ENCODE data around the gene ERC2.

Gene ERC2

DNA sequence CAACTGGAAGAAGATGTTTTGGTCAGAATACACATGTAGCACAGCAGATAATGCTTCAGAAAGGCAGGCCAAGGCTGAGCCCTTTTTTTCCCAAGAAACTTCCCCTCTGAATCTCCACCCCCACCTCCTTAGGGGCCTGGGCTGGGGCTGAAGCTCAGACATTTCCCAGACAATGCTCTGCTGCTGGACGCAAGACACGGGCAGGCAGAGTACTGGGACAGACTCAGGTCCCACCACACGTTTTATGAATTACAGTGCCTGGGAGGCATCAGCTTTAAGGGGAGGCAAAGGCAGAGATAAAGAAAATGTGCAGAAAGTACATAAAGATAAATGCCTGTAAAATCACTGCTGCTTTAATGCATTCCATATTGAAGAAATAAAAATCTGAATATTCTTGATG lies 479.4 kb downstream of the ERC2 start:
- H3K27me3 Mint-ChIP-seq = no peaks in the 10 kb centered on the region
- DNase-seq (no peak), ATAC-seq (no peak)
- H3K4me3 Mint-ChIP-seq = no peak overlapping the region
- H3K9me3 Mint-ChIP-seq = no peaks in the 10 kb centered on the region
- H3K36me3 Mint-ChIP-seq (ENCODE audit: low read depth) = no peaks in the 10 kb centered on the region
- H3K4me1 Mint-ChIP-seq = no peaks in the 10 kb centered on the region
- H3K27ac Mint-ChIP-seq = no peak overlapping the region

- Mint-ChIP-seq H3K27me3 (no peaks in the 10 kb centered on the region), H3K9me3 (no peaks in the 10 kb centered on the region), H3K4me1 (no peaks in the 10 kb centered on the region), H3K36me3 (ENCODE audit: low read depth) (no peaks in the 10 kb centered on the region), H3K27ac (no peak overlapping the region), H3K4me3 (no peak overlapping the region)
- ATAC-seq (no peak), DNase-seq (no peak)
Observed at GRCh38 chr3:55984626-55985025, 483.6 kb downstream of the ERC2 start.

DNA sequence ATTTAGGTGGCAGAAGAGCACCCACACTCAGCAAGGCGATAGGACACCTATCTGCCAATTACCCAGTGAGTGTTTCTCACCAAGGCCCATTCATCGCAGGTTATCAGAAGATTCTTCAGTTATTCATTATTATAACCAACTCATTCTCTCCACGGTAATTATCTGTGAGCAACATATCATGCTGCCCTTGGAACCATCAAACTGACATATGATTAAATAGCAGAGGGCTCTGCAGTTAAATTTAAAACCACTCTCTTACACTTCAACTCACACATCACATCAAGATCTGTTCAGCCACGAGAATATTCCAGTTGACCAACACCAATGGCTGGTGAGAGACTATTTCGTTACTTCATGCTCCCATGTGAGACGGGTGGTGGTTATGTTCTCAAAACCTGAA lies 489.3 kb downstream of the ERC2 start:
- H3K27ac Mint-ChIP-seq = no peak overlapping the region
- no peaks in the 10 kb centered on the region for H3K4me1 Mint-ChIP-seq
- DNase-seq (no peak), ATAC-seq (no peak)
- H3K9me3 Mint-ChIP-seq = peaks cover 4% of the 10 kb centered on the region
- no peak overlapping the region for H3K4me3 Mint-ChIP-seq
- H3K36me3 Mint-ChIP-seq (ENCODE audit: low read depth) = no peaks in the 10 kb centered on the region
- H3K27me3 Mint-ChIP-seq = no peaks in the 10 kb centered on the region

DNA sequence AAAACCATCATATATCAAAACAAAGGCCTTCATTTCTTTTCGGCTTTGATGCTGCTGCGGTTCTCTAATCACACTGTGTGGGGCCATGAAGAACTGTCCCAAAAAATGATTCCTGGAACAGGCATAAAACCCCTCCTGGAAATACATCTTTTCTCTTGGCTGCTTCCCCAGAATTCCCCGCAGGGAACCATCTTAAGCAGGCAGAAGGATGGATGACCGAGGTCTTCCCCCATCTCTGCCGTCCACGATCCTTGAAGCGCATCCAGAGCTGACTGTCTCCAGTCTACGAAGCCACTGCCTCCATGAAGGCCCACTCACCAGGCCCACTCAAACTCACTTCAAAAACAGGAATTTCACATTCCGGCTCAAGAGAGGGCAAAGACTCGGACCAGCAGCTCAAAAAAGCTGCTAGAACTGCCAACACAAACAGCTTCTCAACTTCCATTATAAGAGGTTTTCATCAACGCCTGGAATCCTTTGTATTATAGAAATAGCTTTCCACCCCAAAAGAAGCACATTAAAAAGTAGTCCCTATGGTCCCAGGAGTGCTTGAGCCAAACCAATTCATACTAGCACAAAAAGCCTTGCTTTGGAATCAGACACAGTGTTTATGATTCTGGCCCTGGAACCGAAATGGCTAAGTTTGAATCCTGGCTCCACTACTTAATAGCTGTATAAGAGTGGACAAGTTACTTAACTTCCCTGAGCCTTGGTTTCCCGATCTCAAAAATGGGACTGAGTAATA lies 493.7 kb downstream of the ERC2 start:
- H3K4me1 Mint-ChIP-seq = no peaks in the 10 kb centered on the region
- peaks cover 1% of the 10 kb centered on the region for H3K27me3 Mint-ChIP-seq
- no peaks in the 10 kb centered on the region for H3K36me3 Mint-ChIP-seq (ENCODE audit: low read depth)
- no peak overlapping the region for H3K27ac Mint-ChIP-seq
- DNase-seq = no peak
- H3K9me3 Mint-ChIP-seq = peaks cover 9% of the 10 kb centered on the region
- no peak for ATAC-seq
- H3K4me3 Mint-ChIP-seq = no peak overlapping the region

- peaks cover 6% of the 10 kb centered on the region for H3K4me1 Mint-ChIP-seq
- H3K27me3 Mint-ChIP-seq = peaks cover 1% of the 10 kb centered on the region
- H3K9me3 Mint-ChIP-seq = peaks cover 10% of the 10 kb centered on the region
- no peaks in the 10 kb centered on the region for H3K36me3 Mint-ChIP-seq (ENCODE audit: low read depth)
- no peak for DNase-seq
- H3K4me3 Mint-ChIP-seq = no peak overlapping the region
- no peak overlapping the region for H3K27ac Mint-ChIP-seq
- ATAC-seq = no peak
Observed at GRCh38 chr3:55969634-55970033, 498.6 kb downstream of the ERC2 start.

- Mint-ChIP-seq H3K27me3 (peaks cover 1% of the 10 kb centered on the region), H3K4me1 (peaks cover 6% of the 10 kb centered on the region), H3K4me3 (no peak overlapping the region), H3K9me3 (peaks cover 10% of the 10 kb centered on the region), H3K36me3 (ENCODE audit: low read depth) (no peaks in the 10 kb centered on the region), H3K27ac (no peak overlapping the region)
- ATAC-seq (no peak), DNase-seq (no peak)
Observed at GRCh38 chr3:55968331-55968730, 499.9 kb downstream of the ERC2 start.

GRCh38 chr3:55966566-55966965 lies 501.7 kb downstream of the ERC2 start:
- Mint-ChIP-seq H3K27ac (no peak overlapping the region), H3K9me3 (peaks cover 5% of the 10 kb centered on the region), H3K4me1 (peaks cover 6% of the 10 kb centered on the region), H3K4me3 (no peak overlapping the region), H3K36me3 (ENCODE audit: low read depth) (no peaks in the 10 kb centered on the region), H3K27me3 (no peaks in the 10 kb centered on the region)
- ATAC-seq (no peak), DNase-seq (no peak)

- no peaks in the 10 kb centered on the region for H3K36me3 Mint-ChIP-seq (ENCODE audit: low read depth)
- peaks cover 6% of the 10 kb centered on the region for H3K4me1 Mint-ChIP-seq
- no peak overlapping the region for H3K27ac Mint-ChIP-seq
- ATAC-seq = peak; percentile 24
- H3K4me3 Mint-ChIP-seq = no peak overlapping the region
- H3K27me3 Mint-ChIP-seq = no peaks in the 10 kb centered on the region
- peaks cover 5% of the 10 kb centered on the region for H3K9me3 Mint-ChIP-seq
- DNase-seq = no peak
Observed at GRCh38 chr3:55965776-55966175, 502.5 kb downstream of the ERC2 start.

DNA sequence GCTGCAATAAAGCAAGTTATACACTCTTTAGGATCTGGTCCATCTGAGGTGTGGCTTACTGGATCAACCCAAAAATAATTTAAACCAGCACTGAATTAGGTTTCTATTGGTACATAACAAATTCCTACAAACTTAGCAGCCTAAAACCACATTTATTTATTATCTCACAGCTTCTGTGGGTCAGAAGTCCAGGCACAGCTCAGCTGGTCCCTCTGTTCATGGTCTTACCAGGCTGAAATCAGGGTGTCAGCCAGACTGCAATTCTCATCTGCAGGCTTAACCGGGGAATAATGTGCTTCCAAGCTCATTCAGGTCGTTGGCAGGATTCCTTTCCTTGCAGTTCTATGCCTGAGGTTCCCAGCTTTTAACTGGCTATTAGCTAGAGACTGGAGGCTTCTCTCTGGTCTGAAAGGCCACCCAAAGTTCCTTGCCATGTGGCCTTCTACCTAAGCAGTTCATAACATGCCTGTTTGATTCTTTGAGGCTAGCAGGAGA lies 503.7 kb downstream of the ERC2 start:
- no peaks in the 10 kb centered on the region for H3K27me3 Mint-ChIP-seq
- H3K4me3 Mint-ChIP-seq = no peak overlapping the region
- no peak overlapping the region for H3K27ac Mint-ChIP-seq
- H3K36me3 Mint-ChIP-seq (ENCODE audit: low read depth) = no peaks in the 10 kb centered on the region
- DNase-seq (no peak), ATAC-seq (no peak)
- H3K4me1 Mint-ChIP-seq = peaks cover 6% of the 10 kb centered on the region
- peaks cover 5% of the 10 kb centered on the region for H3K9me3 Mint-ChIP-seq

GRCh38 chr3:55963601-55964000 lies 504.7 kb downstream of the ERC2 start:
- H3K4me1 Mint-ChIP-seq = peaks cover 6% of the 10 kb centered on the region
- no peaks in the 10 kb centered on the region for H3K36me3 Mint-ChIP-seq (ENCODE audit: low read depth)
- DNase-seq (no peak), ATAC-seq (no peak)
- no peak overlapping the region for H3K4me3 Mint-ChIP-seq
- peaks cover 5% of the 10 kb centered on the region for H3K9me3 Mint-ChIP-seq
- H3K27ac Mint-ChIP-seq = no peak overlapping the region
- no peaks in the 10 kb centered on the region for H3K27me3 Mint-ChIP-seq

DNA sequence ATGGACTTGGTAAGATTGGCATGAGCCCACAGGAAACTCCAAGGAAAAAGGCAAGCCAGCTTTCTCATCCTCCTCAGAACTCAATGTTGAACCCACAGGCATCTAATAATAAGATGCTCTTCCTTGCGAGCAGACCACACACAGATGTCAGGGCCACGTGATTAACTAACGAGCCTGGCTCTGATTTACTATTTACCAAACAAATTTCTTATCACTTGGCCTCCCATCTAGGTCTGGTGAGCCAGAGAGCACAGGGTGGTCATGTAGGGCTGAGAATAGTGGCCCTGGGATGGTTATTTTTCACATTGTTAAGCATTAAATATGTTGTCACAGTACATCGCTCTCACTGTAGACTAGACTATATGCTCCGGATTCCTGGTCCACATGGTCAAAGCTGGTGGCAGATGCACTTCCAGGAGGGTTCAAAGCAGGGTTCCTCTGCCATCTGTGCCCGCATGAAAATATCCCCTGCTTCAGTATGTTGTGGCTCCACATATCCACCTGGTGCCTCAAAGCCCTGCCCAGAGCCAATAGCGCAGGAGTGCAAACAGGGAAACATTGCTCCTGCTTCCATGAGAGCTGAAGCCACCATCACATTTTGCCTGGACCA lies 508.7 kb downstream of the ERC2 start:
- no peaks in the 10 kb centered on the region for H3K36me3 Mint-ChIP-seq (ENCODE audit: low read depth)

GRCh38 chr3:55958605-55959004 lies 509.7 kb downstream of the ERC2 start:
- Mint-ChIP-seq H3K9me3 (no peaks in the 10 kb centered on the region), H3K36me3 (ENCODE audit: low read depth) (no peaks in the 10 kb centered on the region), H3K27me3 (no peaks in the 10 kb centered on the region), H3K4me1 (no peaks in the 10 kb centered on the region), H3K4me3 (no peak overlapping the region), H3K27ac (no peak overlapping the region)
- no peak for ATAC-seq
- no peak for DNase-seq

More for the DNA sequence above, 508.7 kb downstream of the ERC2 start:
- ATAC-seq = no peak
- Mint-ChIP-seq H3K4me3 (no peak overlapping the region), H3K4me1 (no peaks in the 10 kb centered on the region), H3K27me3 (no peaks in the 10 kb centered on the region), H3K27ac (no peak overlapping the region), H3K9me3 (no peaks in the 10 kb centered on the region)
- no peak for DNase-seq

GRCh38 chr3:55955891-55956477 lies 512.3 kb downstream of the ERC2 start:
- ATAC-seq (no peak), DNase-seq (no peak)
- Mint-ChIP-seq H3K9me3 (no peaks in the 10 kb centered on the region), H3K27ac (no peak overlapping the region), H3K36me3 (ENCODE audit: low read depth) (no peaks in the 10 kb centered on the region), H3K4me3 (no peak overlapping the region), H3K4me1 (no peaks in the 10 kb centered on the region), H3K27me3 (no peaks in the 10 kb centered on the region)

DNA sequence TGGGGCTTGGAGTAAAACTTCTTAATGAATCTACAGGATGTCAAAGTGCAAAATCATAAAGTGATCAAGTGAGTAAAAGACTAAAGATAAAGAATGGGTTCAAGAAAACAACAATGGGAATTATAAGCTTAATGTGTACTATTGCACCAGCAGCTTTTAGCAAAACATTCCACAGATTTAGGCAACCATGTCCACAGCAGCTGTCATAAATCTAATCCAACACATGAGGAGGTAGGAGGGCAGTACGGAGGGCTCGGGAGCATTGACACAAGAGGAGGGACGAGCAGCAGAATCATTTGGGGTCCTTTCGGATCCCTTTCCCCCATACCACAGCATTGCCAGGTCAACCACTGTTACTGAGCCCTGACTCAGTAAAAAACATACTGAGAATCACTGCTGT lies 516.9 kb downstream of the ERC2 start:
- H3K27ac Mint-ChIP-seq = no peak overlapping the region
- DNase-seq (no peak), ATAC-seq (no peak)
- H3K36me3 Mint-ChIP-seq (ENCODE audit: low read depth) = no peaks in the 10 kb centered on the region
- no peaks in the 10 kb centered on the region for H3K9me3 Mint-ChIP-seq
- no peak overlapping the region for H3K4me3 Mint-ChIP-seq
- H3K27me3 Mint-ChIP-seq = no peaks in the 10 kb centered on the region
- H3K4me1 Mint-ChIP-seq = no peaks in the 10 kb centered on the region

DNA sequence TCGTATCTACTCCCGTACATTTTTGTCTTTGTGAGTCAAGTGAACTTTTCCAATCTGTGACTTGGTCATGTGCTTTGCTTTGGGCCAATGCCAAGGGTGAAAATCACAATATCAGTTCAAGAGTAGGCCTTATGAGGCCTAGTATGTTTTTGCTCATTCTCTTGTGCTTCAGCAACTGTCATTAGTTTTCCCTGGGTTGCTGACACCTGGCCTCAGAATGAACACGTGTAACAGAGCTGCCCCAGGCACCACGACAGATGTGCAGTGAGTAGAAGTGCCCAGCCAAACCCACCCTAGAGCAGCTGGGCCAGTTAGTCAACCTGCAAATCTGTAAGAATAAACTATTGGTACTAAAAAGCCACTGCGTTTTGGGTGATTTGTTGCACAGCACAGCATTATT lies 520.9 kb downstream of the ERC2 start:
- no peak overlapping the region for H3K4me3 Mint-ChIP-seq
- DNase-seq (no peak), ATAC-seq (no peak)
- no peaks in the 10 kb centered on the region for H3K27me3 Mint-ChIP-seq
- H3K4me1 Mint-ChIP-seq = no peaks in the 10 kb centered on the region
- H3K36me3 Mint-ChIP-seq (ENCODE audit: low read depth) = no peaks in the 10 kb centered on the region
- no peaks in the 10 kb centered on the region for H3K9me3 Mint-ChIP-seq
- no peak overlapping the region for H3K27ac Mint-ChIP-seq

Data from activated naive CD8-positive, alpha-beta T cell treated with anti-CD3 and anti-CD28 coated beads, Interleukin-2, amount 50 U/mL, for 24 hours (primary cell).